H9 (cell line): Measurements from ENCODE around the gene GTF2F2. TPM values are rescaled to one million over a fixed set of nuclear protein-coding genes. Genes with fewer than 3 reads are reported as not detected.

Experiments used
- DNase-seq: peaks from one replicate; pipeline ENCODE4 v3.0.0-alpha.2; 2017
- H2AFZ ChIP-seq: one replicate; pipeline ENCODE4 v1.6.1; 2013; ENCODE audit warnings: mild to moderate bottlenecking, low read length, control low read depth, moderate library complexity
- H2AK5ac ChIP-seq: 2 replicates; pipeline ENCODE4 v1.6.1; 2013; ENCODE audit warnings: low read length, control low read depth, mixed read lengths; ENCODE audit not compliant: insufficient read length
- H2BK120ac ChIP-seq: one replicate; pipeline ENCODE4 v1.6.1; 2013; ENCODE audit warnings: low read depth, mild to moderate bottlenecking, low read length, control low read depth, inconsistent platforms; ENCODE audit not compliant: poor library complexity, severe bottlenecking
- H2BK12ac ChIP-seq: 2 replicates; pipeline ENCODE4 v1.6.1; 2013; ENCODE audit warnings: low read length, control low read depth, mixed read lengths, low read depth; ENCODE audit not compliant: insufficient read length
- H2BK15ac ChIP-seq: 2 replicates; pipeline ENCODE4 v1.6.1; 2013; ENCODE audit warnings: low read depth, low read length, control low read depth
- H2BK20ac ChIP-seq: one replicate; pipeline ENCODE4 v1.6.1; 2013; ENCODE audit warnings: low read depth, mild to moderate bottlenecking, low read length, control low read depth, inconsistent platforms; ENCODE audit not compliant: poor library complexity, severe bottlenecking
- H2BK5ac ChIP-seq: 2 replicates; pipeline ENCODE4 v1.6.1; 2013; ENCODE audit warnings: low read length, control low read depth, mixed read lengths; ENCODE audit not compliant: insufficient read length
- H3K14ac ChIP-seq: 2 replicates; pipeline ENCODE4 v1.6.1; 2013; ENCODE audit warnings: low read length, control low read depth; ENCODE audit not compliant: insufficient read depth
- H3K18ac ChIP-seq: 2 replicates; pipeline ENCODE4 v1.6.1; 2013; ENCODE audit warnings: low read depth, mild to moderate bottlenecking, mixed read lengths, low read length, control low read depth; ENCODE audit not compliant: insufficient read length
- H3K23ac ChIP-seq: 2 replicates; pipeline ENCODE4 v1.6.1; 2013; ENCODE audit warnings: low read length, control low read depth, mixed read lengths, low read depth; ENCODE audit not compliant: insufficient read length
- H3K23me2 ChIP-seq: 2 replicates; pipeline ENCODE4 v1.6.1; 2013; ENCODE audit warnings: low read depth, mild to moderate bottlenecking, mixed read lengths, low read length, control low read depth; ENCODE audit not compliant: insufficient read length, poor library complexity, severe bottlenecking
- H3K27ac ChIP-seq: 2 replicates; pipeline ENCODE4 v1.5.1; 2013; ENCODE audit warnings: low read length, control low read depth, mixed read lengths, low read depth; ENCODE audit not compliant: insufficient read length
- H3K27me3 ChIP-seq: 2 replicates; pipeline ENCODE4 v1.6.1; 2013; ENCODE audit warnings: low read length, control low read depth, inconsistent platforms; ENCODE audit not compliant: insufficient read depth
- H3K4ac ChIP-seq: 2 replicates; pipeline ENCODE4 v1.6.1; 2013; ENCODE audit warnings: low read depth, mild to moderate bottlenecking, control low read depth, inconsistent platforms, low read length, moderate library complexity
- H3K4me1 ChIP-seq: 2 replicates; pipeline ENCODE4 v1.6.1; 2013; ENCODE audit warnings: low read length, control low read depth, inconsistent platforms; ENCODE audit not compliant: insufficient read depth
- H3K4me2 ChIP-seq: 2 replicates; pipeline ENCODE4 v1.6.1; 2013; ENCODE audit warnings: low read length, control low read depth, mixed read lengths; ENCODE audit not compliant: insufficient read length, insufficient read depth
- H3K56ac ChIP-seq: 2 replicates; pipeline ENCODE4 v1.6.1; 2013; ENCODE audit warnings: low read depth, mild to moderate bottlenecking, mixed read lengths, low read length, control low read depth; ENCODE audit not compliant: insufficient read length
- H3K79me1 ChIP-seq: 2 replicates; pipeline ENCODE4 v1.6.1; 2013; ENCODE audit warnings: low read depth, mild to moderate bottlenecking, moderate library complexity, low read length, control low read depth, inconsistent platforms; ENCODE audit not compliant: insufficient read depth, poor library complexity, severe bottlenecking
- H3K79me2 ChIP-seq: 2 replicates; pipeline ENCODE4 v1.6.1; 2013; ENCODE audit warnings: low read length, control low read depth, inconsistent platforms; ENCODE audit not compliant: insufficient read depth
- H3K9ac ChIP-seq: 2 replicates; pipeline ENCODE4 v1.6.1; 2013; ENCODE audit warnings: low read length, control low read depth, mixed read lengths; ENCODE audit not compliant: insufficient read length; ENCODE audit errors: extremely low read depth
- H3K9me3 ChIP-seq: one replicate; pipeline ENCODE4 v1.6.1; 2013; ENCODE audit warnings: low read depth, low read length, inconsistent platforms; ENCODE audit not compliant: control insufficient read depth
- H3T11ph ChIP-seq: one replicate; pipeline ENCODE4 v1.6.1; 2013; ENCODE audit warnings: mild to moderate bottlenecking, low read length, control low read depth, inconsistent platforms
- H4K20me1 ChIP-seq: one replicate; pipeline ENCODE4 v1.6.1; 2013; ENCODE audit not compliant: control insufficient read depth, insufficient read length, insufficient read depth
- H4K5ac ChIP-seq: 2 replicates; pipeline ENCODE4 v1.6.1; 2013; ENCODE audit warnings: low read depth, mild to moderate bottlenecking, mixed read lengths, low read length, control low read depth; ENCODE audit not compliant: insufficient read length
- H4K8ac ChIP-seq: replicated peaks from 2 replicates; pipeline ENCODE4 v1.6.1; 2013; ENCODE audit warnings: low read length, control low read depth, mixed read lengths, low read depth; ENCODE audit not compliant: insufficient read length
- H4K91ac ChIP-seq: 2 replicates; pipeline ENCODE4 v1.6.1; 2013; ENCODE audit warnings: low read depth, mild to moderate bottlenecking, moderate library complexity, mixed read lengths, low read length, control low read depth; ENCODE audit not compliant: insufficient read length
- H3K27ac Mint-ChIP-seq, 3 experiments: 2 replicates in 2 of 3; 3 replicates in 1 of 3; pipeline ENCODE4 v1.8.0; 2020 to 2021; ENCODE audit warnings: mixed read lengths in 3 of 3, mild to moderate bottlenecking in 1 of 3, moderate library complexity in 1 of 3
- H3K27me3 Mint-ChIP-seq: 2 replicates; pipeline ENCODE4 v1.8.0; 2021; ENCODE audit warnings: low read depth, mild to moderate bottlenecking, moderate library complexity, mixed read lengths
- H3K36me3 Mint-ChIP-seq, 3 experiments: 2 replicates in 2 of 3; 3 replicates in 1 of 3; pipeline ENCODE4 v1.8.0; 2020 to 2021; ENCODE audit warnings: low read depth in 3 of 3, mixed read lengths in 3 of 3; ENCODE audit not compliant: insufficient read depth in 1 of 3
- H3K4me1 Mint-ChIP-seq, 2 experiments: 2 replicates each; pipeline ENCODE4 v1.8.0; 2020; ENCODE audit warnings: mixed read lengths in 2 of 2
- H3K4me3 Mint-ChIP-seq, 2 experiments: 2 replicates in 1 of 2; 3 replicates in 1 of 2; pipeline ENCODE4 v1.8.0; 2020 to 2021; ENCODE audit warnings: mild to moderate bottlenecking in 2 of 2, mixed read lengths in 2 of 2, moderate library complexity in 1 of 2
- H3K9me3 Mint-ChIP-seq, 2 experiments: 2 replicates in 1 of 2; 3 replicates in 1 of 2; pipeline ENCODE4 v1.8.0; 2020; ENCODE audit warnings: mild to moderate bottlenecking in 2 of 2, mixed read lengths in 2 of 2, moderate library complexity in 1 of 2
- WGBS: extraction: QIAGEN DNeasy Blood & Tissue Kit; methylation state at CpG from one replicate; pipeline ENCODE4 v1.1.7; 2013; ENCODE audit warnings: missing lambda C conversion rate, low lambda C conversion rate, mixed read lengths; ENCODE audit not compliant: insufficient read length; ENCODE audit errors: extremely low coverage; 5-methylcytosine and 5-hydroxymethylcytosine counted together
- total RNA-seq: library from RNA; stranded (reverse); gene quantifications from 2 replicates; pipeline ENCODE4 v1.2.1, GENCODE V29; 2021
- TF ChIP-seq, protein P1 (sequence below): fragments of 200-600 bp; sonication (generic); conservative IDR thresholded peaks from 3 replicates; pipeline ENCODE4 v1.8.0; 2021; ENCODE audit warnings: antibody characterized with exemption, mild to moderate bottlenecking

Gene GTF2F2
- total RNA-seq, 1 experiment from 2014 or later: 29.6 TPM

GRCh38 chr13:45184693-45185092, 64.4 kb downstream of the GTF2F2 start:
- Mint-ChIP-seq H3K4me1 (no peaks in the 10 kb centered on the region), H3K36me3 (peaks cover 5 to 17% (median 6%) of the 10 kb centered on the region in 3 experiments; a peak in 5 of 7 replicates), H3K9me3 (no peaks in the 10 kb centered on the region), H3K4me3 (no peak overlapping the region), H3K27ac (0 out of 7 replicates have a peak overlapping the region, but pooled peaks of 1 of the 3 experiments have one; percentile 34), H3K27me3 (no peaks in the 10 kb centered on the region)
- no peaks in the 10 kb centered on the region for H3K79me2 ChIP-seq
- no peaks in the 10 kb centered on the region for H3K9me3 ChIP-seq
- H3T11ph ChIP-seq: no peak overlapping the region
- no peaks in the 10 kb centered on the region for H4K20me1 ChIP-seq
- no peak overlapping the region for H3K23ac ChIP-seq
- TF ChIP-seq, protein P1, sequence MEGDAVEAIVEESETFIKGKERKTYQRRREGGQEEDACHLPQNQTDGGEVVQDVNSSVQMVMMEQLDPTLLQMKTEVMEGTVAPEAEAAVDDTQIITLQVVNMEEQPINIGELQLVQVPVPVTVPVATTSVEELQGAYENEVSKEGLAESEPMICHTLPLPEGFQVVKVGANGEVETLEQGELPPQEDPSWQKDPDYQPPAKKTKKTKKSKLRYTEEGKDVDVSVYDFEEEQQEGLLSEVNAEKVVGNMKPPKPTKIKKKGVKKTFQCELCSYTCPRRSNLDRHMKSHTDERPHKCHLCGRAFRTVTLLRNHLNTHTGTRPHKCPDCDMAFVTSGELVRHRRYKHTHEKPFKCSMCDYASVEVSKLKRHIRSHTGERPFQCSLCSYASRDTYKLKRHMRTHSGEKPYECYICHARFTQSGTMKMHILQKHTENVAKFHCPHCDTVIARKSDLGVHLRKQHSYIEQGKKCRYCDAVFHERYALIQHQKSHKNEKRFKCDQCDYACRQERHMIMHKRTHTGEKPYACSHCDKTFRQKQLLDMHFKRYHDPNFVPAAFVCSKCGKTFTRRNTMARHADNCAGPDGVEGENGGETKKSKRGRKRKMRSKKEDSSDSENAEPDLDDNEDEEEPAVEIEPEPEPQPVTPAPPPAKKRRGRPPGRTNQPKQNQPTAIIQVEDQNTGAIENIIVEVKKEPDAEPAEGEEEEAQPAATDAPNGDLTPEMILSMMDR: no peak
- H3K4me1 ChIP-seq: no peaks in the 10 kb centered on the region
- H4K91ac ChIP-seq: no peak overlapping the region
- H3K79me1 ChIP-seq: no peaks in the 10 kb centered on the region
- H3K14ac ChIP-seq: no peak overlapping the region
- no peak overlapping the region for H3K27ac ChIP-seq
- H2BK20ac ChIP-seq: no peak overlapping the region
- H3K18ac ChIP-seq: no peak overlapping the region
- no peaks in the 10 kb centered on the region for H3K27me3 ChIP-seq
- no peaks in the 10 kb centered on the region for H3K23me2 ChIP-seq
- no peak overlapping the region for H2BK5ac ChIP-seq
- no peak for DNase-seq
- no peak overlapping the region for H2BK15ac ChIP-seq
- no peak overlapping the region for H2BK12ac ChIP-seq
- H3K9ac ChIP-seq: no peak overlapping the region
- H4K8ac ChIP-seq: no peak overlapping the region
- no peak overlapping the region for H3K4me2 ChIP-seq
- H2AFZ ChIP-seq: no peak overlapping the region
- H4K5ac ChIP-seq: no peak overlapping the region
- H2BK120ac ChIP-seq: no peak overlapping the region
- H3K56ac ChIP-seq: no peak overlapping the region
- no peak overlapping the region for H2AK5ac ChIP-seq
- no CpG with 5 or more reads among the region's 5 CpGs for WGBS
- no peak overlapping the region for H3K4ac ChIP-seq
